GM23338 (cell line): Measurements from ENCODE around the gene CPNE5. TPM values are rescaled to one million over a fixed set of nuclear protein-coding genes. Genes with fewer than 3 reads are reported as not detected.

ENCODE experiments used
- ATAC-seq: fragments of 200-7000 bp; cut with Tn5 transposase; 3 replicates; pipeline ENCODE4 v1.9.1; 2020
- DNase-seq: peaks from one replicate; pipeline ENCODE4 v3.0.0-alpha.2; 2015; ENCODE audit warnings: low spot score
- H2AFZ ChIP-seq: fragments of 200-600 bp; sonication (generic); 2 replicates; pipeline ENCODE4 v1.8.0; 2016; ENCODE audit warnings: antibody characterized with exemption, mild to moderate bottlenecking, moderate library complexity
- H3F3A ChIP-seq: fragments of 200-600 bp; sonication (generic); replicated peaks from 2 replicates; pipeline ENCODE4 v1.8.0; 2017; ENCODE audit warnings: antibody characterized with exemption, mixed run types, low read depth
- H3K27ac ChIP-seq: fragments of 200-600 bp; sonication (generic); 2 replicates; pipeline ENCODE4 v1.6.1; 2016; ENCODE audit warnings: low read depth
- H3K27me3 ChIP-seq: fragments of 200-600 bp; sonication (generic); 2 replicates; pipeline ENCODE4 v1.8.0; 2016; ENCODE audit warnings: mild to moderate bottlenecking, mixed run types, moderate library complexity; ENCODE audit not compliant: insufficient read depth
- H3K36me3 ChIP-seq: fragments of 200-600 bp; sonication (generic); 2 replicates; pipeline ENCODE4 v1.8.0; 2016; ENCODE audit warnings: mild to moderate bottlenecking; ENCODE audit not compliant: insufficient read depth
- H3K4me1 ChIP-seq: fragments of 200-600 bp; sonication (generic); 2 replicates; pipeline ENCODE4 v1.8.0; 2016; ENCODE audit warnings: mild to moderate bottlenecking, moderate library complexity; ENCODE audit not compliant: insufficient read depth
- H3K4me2 ChIP-seq: fragments of 200-600 bp; sonication (generic); 2 replicates; pipeline ENCODE4 v1.7.1; 2017; ENCODE audit warnings: mixed run types
- H3K4me3 ChIP-seq: fragments of 200-600 bp; sonication (generic); 2 replicates; pipeline ENCODE4 v1.6.1; 2016; ENCODE audit warnings: mixed run types
- H3K79me2 ChIP-seq: fragments of 200-600 bp; sonication (generic); replicated peaks from 2 replicates; pipeline ENCODE4 v1.8.0; 2017; ENCODE audit warnings: mild to moderate bottlenecking; ENCODE audit not compliant: insufficient read depth
- H3K9me2 ChIP-seq: fragments of 200-600 bp; sonication (generic); 2 replicates; pipeline ENCODE4 v1.8.0; 2017; ENCODE audit not compliant: insufficient read depth
- H4K20me1 ChIP-seq: fragments of 200-600 bp; sonication (generic); replicated peaks from 2 replicates; pipeline ENCODE4 v1.8.0; 2017; ENCODE audit warnings: mild to moderate bottlenecking; ENCODE audit not compliant: insufficient read depth
- H3K27ac Mint-ChIP-seq: 2 replicates; pipeline ENCODE4 v1.8.0; 2020; ENCODE audit warnings: inconsistent platforms, mild to moderate bottlenecking, moderate library complexity, mixed read lengths
- H3K27me3 Mint-ChIP-seq: 3 replicates; pipeline ENCODE4 v1.8.0; 2022; ENCODE audit warnings: low read depth, mild to moderate bottlenecking, moderate library complexity, mixed read lengths, inconsistent platforms; ENCODE audit not compliant: insufficient read depth, poor library complexity
- H3K36me3 Mint-ChIP-seq: 3 replicates; pipeline ENCODE4 v1.8.0; 2021; ENCODE audit warnings: low read depth, mild to moderate bottlenecking, inconsistent platforms, moderate library complexity, mixed read lengths
- H3K4me1 Mint-ChIP-seq: 3 replicates; pipeline ENCODE4 v1.8.0; 2020; ENCODE audit warnings: mild to moderate bottlenecking, inconsistent platforms, mixed read lengths
- H3K4me3 Mint-ChIP-seq: 3 replicates; pipeline ENCODE4 v1.8.0; 2021; ENCODE audit warnings: moderate library complexity, mild to moderate bottlenecking, inconsistent platforms, mixed read lengths
- H3K9me3 Mint-ChIP-seq: 3 replicates; pipeline ENCODE4 v1.8.0; 2020; ENCODE audit warnings: moderate library complexity, mild to moderate bottlenecking, inconsistent platforms, mixed read lengths
- CREB1 ChIP-seq: fragments of 250-450 bp; sonication (Bioruptor Pico); IDR thresholded peaks from 2 replicates; pipeline ENCODE4 v1.5.0; 2020; ENCODE audit warnings: low read depth, mild to moderate bottlenecking, moderate library complexity
- CTCF ChIP-seq, 2 experiments: fragments of 200-600 bp in 1 of 2; sonication (generic) in 1 of 2; conservative IDR thresholded peaks; 2 replicates each; pipeline versions ENCODE4 v1.5.1 to v1.6.1; 2016 to 2017; ENCODE audit warnings: antibody characterized with exemption in 2 of 2, low read depth in 2 of 2, mild to moderate bottlenecking in 2 of 2, moderate library complexity in 1 of 2
- ETS1 ChIP-seq: IDR thresholded peaks from 2 replicates; pipeline ENCODE4 v1.6.1; 2016; ENCODE audit warnings: antibody characterized with exemption
- EZH2 ChIP-seq: fragments of 200-600 bp; sonication (generic); IDR thresholded peaks from one replicate; pipeline ENCODE4 v1.8.0; 2017; ENCODE audit warnings: antibody characterized with exemption, mild to moderate bottlenecking, low read depth; ENCODE audit not compliant: unreplicated experiment
- EZH2phosphoT487 ChIP-seq: fragments of 200-600 bp; sonication (generic); IDR thresholded peaks from one replicate; pipeline ENCODE4 v1.8.1; 2018; ENCODE audit warnings: antibody characterized with exemption; ENCODE audit not compliant: unreplicated experiment
- JUNB ChIP-seq: IDR thresholded peaks from one replicate; pipeline ENCODE4 v1.6.1; 2016; ENCODE audit warnings: antibody characterized with exemption; ENCODE audit not compliant: unreplicated experiment
- NANOG ChIP-seq: IDR thresholded peaks from 2 replicates; pipeline ENCODE4 v1.6.1; 2016; ENCODE audit warnings: antibody characterized with exemption, borderline replicate concordance
- POLR2AphosphoS5 ChIP-seq: IDR thresholded peaks from 2 replicates; pipeline ENCODE4 v1.6.1; 2016; ENCODE audit warnings: antibody characterized with exemption, low read depth
- REST ChIP-seq: IDR thresholded peaks from one replicate; pipeline ENCODE4 v1.6.1; 2018; ENCODE audit warnings: antibody characterized with exemption; ENCODE audit not compliant: unreplicated experiment
- STAT1 ChIP-seq: IDR thresholded peaks from one replicate; pipeline ENCODE4 v1.6.1; 2016; ENCODE audit warnings: antibody characterized with exemption; ENCODE audit not compliant: unreplicated experiment
- ZNF114 ChIP-seq: fragments of 250-450 bp; sonication (Bioruptor Pico); IDR thresholded peaks from 2 replicates; pipeline ENCODE4 v1.5.0; 2020; ENCODE audit warnings: mild to moderate bottlenecking, moderate library complexity
- ZNF331 ChIP-seq: fragments of 250-450 bp; sonication (Bioruptor Pico); IDR thresholded peaks from 2 replicates; pipeline ENCODE4 v1.5.0; 2020; ENCODE audit warnings: low read depth, mild to moderate bottlenecking, moderate library complexity
- ZNF462 ChIP-seq: fragments of 250-450 bp; sonication (Bioruptor Pico); IDR thresholded peaks from 2 replicates; pipeline ENCODE4 v1.5.0; 2020; ENCODE audit warnings: mild to moderate bottlenecking, moderate library complexity
- polyA plus RNA-seq: library from polyadenylated mRNA; unstranded; fragments of >200 nt; fragmentation: Nextera tagmentation; extraction: Ambion mirVana; gene quantifications from 2 replicates; pipeline ENCODE4 v1.2.1, GENCODE V29; 2016
- total RNA-seq: library from RNA; depleted of rRNA; stranded (reverse); fragments of >200 nt; shearing (Covaris generic); gene quantifications from 2 replicates; pipeline ENCODE4 v1.2.3, GENCODE V29; 2014

The CPNE5 gene
- total and polyA plus RNA-seq, 2 experiments from 2014 or later: 0.14 to 0.42 TPM

GRCh38 chr6:36807143-36807542 lies 32.1 kb downstream of the CPNE5 start:
- no peak for TF ChIP-seq ZNF114 (CRISPR knock-in tag)
- no peak for TF ChIP-seq NANOG
- TF ChIP-seq ZNF462 (CRISPR knock-in tag): no peak
- TF ChIP-seq POLR2AphosphoS5: no peak
- TF ChIP-seq ETS1: no peak
- no peak for TF ChIP-seq CREB1
- no peak for TF ChIP-seq EZH2phosphoT487
- no peak for TF ChIP-seq CTCF (conservative IDR thresholded peaks at IDR 0.05; ENCODE audit: low read depth in 2 of 2)
- TF ChIP-seq REST: no peak
- no peak for TF ChIP-seq ZNF331 (CRISPR knock-in tag)
- no peak for TF ChIP-seq STAT1
- TF ChIP-seq JUNB: no peak
- no peak for TF ChIP-seq EZH2
- Histone ChIP-seq H3K27ac (no peak overlapping the region), H2AFZ (no peak overlapping the region), H3K79me2 (no peaks in the 10 kb centered on the region), H3K4me1 (peaks cover 22% of the 10 kb centered on the region), H3K27me3 (no peaks in the 10 kb centered on the region), H4K20me1 (no peaks in the 10 kb centered on the region), H3K4me2 (no peak overlapping the region), H3K9me2 (no peaks in the 10 kb centered on the region), H3K4me3 (no peak overlapping the region), H3F3A (no peaks in the 10 kb centered on the region), H3K36me3 (no peaks in the 10 kb centered on the region)
- Mint-ChIP-seq H3K27ac (no peak overlapping the region), H3K4me1 (peaks cover 51% of the 10 kb centered on the region), H3K9me3 (no peaks in the 10 kb centered on the region), H3K27me3 (peaks cover 15% of the 10 kb centered on the region), H3K36me3 (no peaks in the 10 kb centered on the region), H3K4me3 (no peak overlapping the region)
- ATAC-seq (no peak), DNase-seq (no peak)
